Stimulated activated CD4-positive, alpha-beta T cell treated with anti-CD3 and anti-CD28 coated beads, Interleukin-2, amount 100 ng/mL, for 24 hours (primary cell): ENCODE measurements around the gene PDE10A.

Experiments
- DNase-seq, 2 donors: peaks; one replicate each; pipeline ENCODE4 v3.0.0-alpha.2; 2020

Gene PDE10A

GRCh38 chr6:165662749-165663376, at the start of gene PDE10A:
TSS of gene PDE10A (minus strand) at chr6:165663241. CDS start at chr6:165662811, 430 bp downstream.
- no peak for DNase-seq

- no peak for DNase-seq
These were observed 46.0 kb upstream of the PDE10A start for GRCh38 chr6:165708985-165709576.

GRCh38 chr6:165707067-165707853, 44.2 kb upstream of the PDE10A start:
- no peak for DNase-seq

- DNase-seq, result no peak
These were observed 42.9 kb upstream of the PDE10A start for GRCh38 chr6:165705941-165706340.

GRCh38 chr6:165704045-165704748, 41.2 kb upstream of the PDE10A start:
- no peak for DNase-seq

- no peak for DNase-seq
These were observed 39.6 kb upstream of the PDE10A start for GRCh38 chr6:165702669-165703068.

- DNase-seq, result no peak
These were observed 38.7 kb upstream of the PDE10A start for GRCh38 chr6:165701564-165702354.

- no peak for DNase-seq
These were observed 38.0 kb upstream of the PDE10A start for GRCh38 chr6:165701005-165701404.

GRCh38 chr6:165698868-165699267, 35.8 kb upstream of the PDE10A start:
- DNase-seq, result no peak

GRCh38 chr6:165697171-165697570, 34.1 kb upstream of the PDE10A start:
- DNase-seq, result no peak

GRCh38 chr6:165695722-165696515, 32.9 kb upstream of the PDE10A start:
- no peak for DNase-seq

- DNase-seq, result no peak
These were observed 31.3 kb upstream of the PDE10A start for GRCh38 chr6:165694296-165694695.

GRCh38 chr6:165692106-165692653, 29.1 kb upstream of the PDE10A start:
- no peak for DNase-seq

- DNase-seq, result no peak
These were observed 26.7 kb upstream of the PDE10A start for GRCh38 chr6:165689699-165690098.

GRCh38 chr6:165686596-165687365, 23.7 kb upstream of the PDE10A start:
- no peak for DNase-seq

- no peak for DNase-seq
These were observed 22.3 kb upstream of the PDE10A start for GRCh38 chr6:165685302-165685701.

GRCh38 chr6:165684333-165684732, 21.3 kb upstream of the PDE10A start:
- no peak for DNase-seq

- DNase-seq, result no peak
These were observed 17.9 kb upstream of the PDE10A start for GRCh38 chr6:165680975-165681374.

- no peak for DNase-seq
These were observed 16.3 kb upstream of the PDE10A start for GRCh38 chr6:165679326-165679725.

- no peak for DNase-seq
These were observed 15.9 kb upstream of the PDE10A start for GRCh38 chr6:165678904-165679303.

GRCh38 chr6:165678429-165678828, 15.4 kb upstream of the PDE10A start:
- DNase-seq, result no peak
